Large intestine (tissue), 3 donors: Measurements from ENCODE around the gene COL26A1. TPM values are rescaled to one million over a fixed set of nuclear protein-coding genes. Genes with fewer than 3 reads are reported as not detected.
"Not testable (repeated sequence)": the region's sequence is repeated elsewhere in the genome, so short reads cannot be mapped to it uniquely, and the experiment has no call there.

Experiments
- DNase-seq, 2 donors: peaks; one replicate each; pipeline versions ENCODE4 v3.0.0 to v3.0.0-alpha.2; 2013
- H3K27ac ChIP-seq: one replicate; pipeline ENCODE4 v1.5.1; 2013; ENCODE audit warnings: low read length
- H3K27me3 ChIP-seq: 2 replicates; pipeline ENCODE4 v1.6.1; 2013; ENCODE audit warnings: low read length; ENCODE audit not compliant: control insufficient read depth, insufficient read depth
- H3K36me3 ChIP-seq: 2 replicates; pipeline ENCODE4 v1.6.1; 2013; ENCODE audit warnings: low read length; ENCODE audit not compliant: control insufficient read depth, insufficient read depth
- H3K4me1 ChIP-seq: one replicate; pipeline ENCODE4 v1.6.1; 2013; ENCODE audit warnings: low read length; ENCODE audit not compliant: control insufficient read depth, insufficient read depth
- H3K4me3 ChIP-seq: one replicate; pipeline ENCODE4 v1.5.1; 2013; ENCODE audit warnings: low read length
- H3K9me3 ChIP-seq: one replicate; pipeline ENCODE4 v1.6.1; 2013; ENCODE audit warnings: mild to moderate bottlenecking, low read depth, low read length, moderate library complexity; ENCODE audit not compliant: control insufficient read depth
- WGBS: methylation state at CpG from one replicate; pipeline ENCODE4 v1.1.5; 2013; ENCODE audit warnings: low lambda C conversion rate; ENCODE audit not compliant: insufficient coverage; 5-methylcytosine and 5-hydroxymethylcytosine counted together
- polyA plus RNA-seq: library from polyadenylated mRNA; unstranded; fragments of 120-200 nt; gene quantifications from one replicate; pipeline ENCODE4 v1.2.1, GENCODE V29; 2013

The COL26A1 gene
- polyA plus RNA-seq, 1 donor: 1.0 TPM

DNA sequence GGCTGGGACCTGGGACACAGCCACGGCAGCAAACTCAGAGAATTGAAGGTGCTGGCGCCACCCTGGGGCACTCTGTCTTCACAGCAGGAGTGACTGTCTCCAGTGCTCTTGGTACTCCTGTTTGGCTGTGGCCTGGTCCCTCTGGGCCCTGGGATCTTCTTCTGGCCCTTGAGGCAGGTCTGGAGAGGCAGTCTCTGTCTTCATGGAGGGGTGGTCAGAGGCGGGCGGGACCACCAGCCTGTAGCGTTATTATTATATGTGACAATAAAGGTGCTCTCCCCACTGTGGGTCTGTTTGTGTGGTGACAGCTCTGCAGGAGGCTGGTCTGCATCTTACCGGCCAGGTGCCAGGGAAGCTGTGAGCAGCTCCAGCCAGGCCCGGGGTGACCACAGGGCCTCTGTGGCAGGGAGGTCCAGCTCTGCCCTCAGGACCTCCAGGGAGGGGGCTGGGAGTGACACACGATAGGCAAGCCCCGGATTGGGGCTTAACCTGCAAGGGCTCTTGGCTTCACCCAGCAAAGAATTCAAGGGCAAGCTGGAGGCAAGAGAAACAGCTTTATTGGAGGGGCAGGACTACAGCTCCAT lies 196.2 kb downstream of the COL26A1 start:
- H3K4me3 ChIP-seq: no peak overlapping the region
- no peaks in the 10 kb centered on the region for H3K9me3 ChIP-seq
- WGBS: no CpG with 5 or more reads among the region's 9 CpGs
- H3K36me3 ChIP-seq: no peaks in the 10 kb centered on the region
- H3K4me1 ChIP-seq: no peaks in the 10 kb centered on the region
- DNase-seq: no peak
- no peaks in the 10 kb centered on the region for H3K27me3 ChIP-seq
- H3K27ac ChIP-seq: no peak overlapping the region

DNA sequence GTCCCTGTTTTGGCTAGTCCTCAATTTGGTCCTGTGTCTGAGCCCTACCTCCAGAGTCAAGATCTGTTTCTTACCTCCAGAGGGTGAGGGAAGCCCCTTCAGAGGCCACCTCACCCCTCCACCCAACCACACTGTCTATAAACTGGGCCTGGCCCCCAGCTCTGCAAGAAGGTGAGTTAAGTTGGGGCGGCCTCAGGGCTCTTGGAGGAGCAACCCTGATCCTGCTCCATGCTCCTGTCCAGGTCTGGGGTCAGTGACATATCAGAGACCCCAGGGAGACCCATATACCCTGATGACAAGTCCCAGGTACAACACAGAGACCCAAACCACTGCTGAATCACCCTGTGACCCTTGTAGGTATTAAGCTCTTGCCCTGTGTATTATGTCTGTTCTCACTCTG lies 196.9 kb downstream of the COL26A1 start:
- Histone ChIP-seq H3K36me3 (no peaks in the 10 kb centered on the region), H3K27me3 (no peaks in the 10 kb centered on the region), H3K4me1 (no peaks in the 10 kb centered on the region), H3K9me3 (no peaks in the 10 kb centered on the region), H3K27ac (no peak overlapping the region), H3K4me3 (no peak overlapping the region)
- WGBS: 100% methylated on average over 1 of the region's 1 CpG
- DNase-seq: no peak

DNA sequence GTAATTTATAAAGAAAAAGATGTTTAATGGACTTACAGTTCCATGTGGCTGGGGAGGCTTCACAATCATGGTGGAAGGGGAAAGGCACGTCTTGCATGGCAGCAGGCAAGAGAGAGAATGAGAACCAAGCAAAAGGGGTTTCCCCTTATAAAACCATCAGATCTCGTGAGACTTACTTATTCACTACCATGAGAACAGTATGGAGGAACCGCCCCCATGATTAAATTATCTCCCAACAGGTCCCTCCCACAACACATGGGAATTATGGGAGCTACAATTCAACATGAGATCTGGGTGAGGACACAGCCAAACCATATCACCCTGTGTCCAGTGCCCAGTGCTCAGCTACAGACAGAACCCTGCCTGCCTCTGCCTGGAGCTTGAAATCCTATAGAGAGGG lies 197.3 kb downstream of the COL26A1 start:
- H3K4me3 ChIP-seq, H3K27me3 ChIP-seq, H3K9me3 ChIP-seq, DNase-seq, H3K4me1 ChIP-seq, H3K27ac ChIP-seq, H3K36me3 ChIP-seq: not testable (repeated sequence)
- no CpG with 5 or more reads among the region's 3 CpGs for WGBS

DNA sequence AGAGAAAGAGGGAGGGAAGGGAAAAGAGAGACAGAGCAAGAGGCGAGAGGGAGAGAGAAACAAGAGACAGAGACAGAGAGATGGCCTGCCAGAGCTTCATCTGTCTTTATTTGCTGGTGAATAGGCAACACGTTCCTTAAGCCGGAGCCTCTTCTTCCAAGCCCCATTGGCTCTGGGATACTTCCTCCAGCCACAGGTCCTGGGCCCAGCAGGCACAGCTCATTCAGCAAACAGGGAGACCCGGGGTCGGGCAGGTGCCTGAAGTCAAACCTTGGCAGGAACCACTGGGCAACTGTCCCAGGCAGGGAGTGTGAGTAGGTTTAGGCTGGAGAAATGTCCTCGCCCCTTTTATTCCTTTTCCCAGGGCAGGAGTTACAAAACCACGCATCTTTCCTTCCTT lies 198.2 kb downstream of the COL26A1 start:
- Histone ChIP-seq H3K4me3 (no peak overlapping the region), H3K27me3 (no peaks in the 10 kb centered on the region), H3K9me3 (no peaks in the 10 kb centered on the region), H3K27ac (no peak overlapping the region), H3K36me3 (no peaks in the 10 kb centered on the region), H3K4me1 (no peaks in the 10 kb centered on the region)
- DNase-seq: no peak
- 94% methylated on average over 3 of the region's 7 CpGs for WGBS

DNA sequence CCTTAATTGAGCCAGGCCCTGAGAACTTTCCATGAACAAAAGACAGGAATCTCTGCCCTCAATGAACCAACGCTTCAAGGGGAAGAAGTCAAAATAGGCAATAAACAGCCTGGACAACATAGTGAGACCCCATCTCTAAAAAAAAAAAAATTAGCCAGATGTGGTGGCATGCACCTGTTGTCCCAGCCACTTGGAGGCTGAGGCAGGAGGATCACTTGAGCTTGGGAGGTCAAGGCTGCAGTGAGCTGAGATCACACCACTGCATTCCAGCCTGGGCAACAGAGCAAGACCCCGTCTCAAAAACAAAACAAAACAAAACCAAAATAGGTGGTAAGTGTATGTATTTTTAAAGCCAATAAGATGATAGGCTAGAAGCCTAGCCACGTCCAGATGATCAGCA lies 198.6 kb downstream of the COL26A1 start:
- not testable (repeated sequence) for H3K4me3 ChIP-seq, H3K27ac ChIP-seq, H3K9me3 ChIP-seq, DNase-seq, H3K27me3 ChIP-seq, H3K36me3 ChIP-seq, H3K4me1 ChIP-seq
- WGBS: 80% methylated on average over 1 of the region's 3 CpGs

DNA sequence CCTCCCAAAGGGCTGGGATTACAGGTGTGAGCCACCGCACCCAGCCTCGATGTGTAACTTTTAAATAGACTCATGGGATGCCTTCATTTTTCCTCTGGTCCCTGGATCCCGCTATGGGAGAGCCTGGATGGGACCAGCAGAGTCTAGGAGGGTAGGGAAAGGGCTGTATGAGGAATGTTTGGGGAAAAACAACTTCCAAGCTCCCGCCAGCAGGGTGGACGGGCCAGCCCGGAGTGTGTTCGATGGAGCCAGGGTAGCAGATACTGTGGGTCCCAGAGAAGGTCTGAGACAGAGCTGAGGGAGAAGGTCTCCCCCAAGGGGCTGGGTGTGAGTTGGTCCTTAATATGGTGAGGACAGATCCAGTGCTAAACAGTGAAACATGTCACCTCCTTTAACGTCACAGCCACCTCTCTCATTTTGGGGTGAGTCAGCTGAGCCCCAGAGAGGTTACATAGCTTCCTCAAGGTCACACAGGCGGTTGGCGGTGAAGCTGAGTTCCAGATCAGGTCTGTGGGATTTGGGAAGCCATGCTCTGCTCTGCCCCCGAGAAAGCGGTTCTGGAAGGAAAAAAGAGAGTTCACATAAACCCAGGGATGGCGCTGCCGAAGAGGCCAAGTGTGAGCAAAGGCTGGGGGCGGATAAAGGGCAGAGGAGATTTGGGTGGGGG lies 200.0 kb downstream of the COL26A1 start:
- no CpG with 5 or more reads among the region's 15 CpGs for WGBS
- no peak overlapping the region for H3K27ac ChIP-seq

DNA sequence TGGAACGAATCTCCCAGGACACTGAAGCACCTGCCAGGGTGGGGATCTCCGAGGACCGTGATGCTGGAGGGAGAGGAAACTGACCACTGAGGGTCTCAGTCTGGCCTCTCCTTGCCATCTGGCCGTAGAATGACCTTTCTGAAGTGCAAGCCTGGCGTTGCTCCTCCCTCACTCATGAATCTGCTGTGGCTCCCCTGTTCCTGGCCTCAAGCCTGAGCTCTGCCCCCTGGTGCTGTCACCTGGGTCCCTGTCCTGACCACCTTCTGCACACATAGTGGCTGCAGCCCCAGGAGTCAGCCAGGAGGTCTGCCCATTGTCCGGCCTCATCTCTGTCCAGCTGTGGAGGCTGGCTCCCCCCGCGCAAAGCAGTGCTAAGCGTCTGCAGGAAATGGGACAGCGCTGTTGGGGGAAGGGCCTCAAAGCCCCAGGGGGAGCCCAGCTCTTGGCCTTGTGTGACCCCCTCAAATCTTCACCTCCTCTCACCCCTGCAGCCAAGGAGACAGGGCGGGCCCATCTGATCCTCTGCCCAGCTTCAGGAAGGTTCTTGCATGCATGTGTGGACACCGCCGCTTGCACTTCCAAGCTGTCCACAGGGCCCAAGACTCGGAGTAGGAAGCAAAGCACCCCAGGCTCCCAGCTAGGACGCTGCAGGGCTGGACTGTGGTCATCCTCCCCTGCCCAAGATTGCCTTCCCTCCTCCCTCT lies 200.7 kb downstream of the COL26A1 start:
- WGBS: no CpG with 5 or more reads among the region's 15 CpGs
- Histone ChIP-seq H3K4me3 (no peak overlapping the region), H3K4me1 (no peaks in the 10 kb centered on the region), H3K9me3 (no peaks in the 10 kb centered on the region), H3K27me3 (no peaks in the 10 kb centered on the region), H3K27ac (no peak overlapping the region), H3K36me3 (no peaks in the 10 kb centered on the region)
- no peak for DNase-seq

More for the DNA sequence above, 200.0 kb downstream of the COL26A1 start:
- Histone ChIP-seq H3K27me3 (no peaks in the 10 kb centered on the region), H3K9me3 (no peaks in the 10 kb centered on the region), H3K4me1 (no peaks in the 10 kb centered on the region), H3K4me3 (no peak overlapping the region), H3K36me3 (no peaks in the 10 kb centered on the region)
- no peak for DNase-seq

DNA sequence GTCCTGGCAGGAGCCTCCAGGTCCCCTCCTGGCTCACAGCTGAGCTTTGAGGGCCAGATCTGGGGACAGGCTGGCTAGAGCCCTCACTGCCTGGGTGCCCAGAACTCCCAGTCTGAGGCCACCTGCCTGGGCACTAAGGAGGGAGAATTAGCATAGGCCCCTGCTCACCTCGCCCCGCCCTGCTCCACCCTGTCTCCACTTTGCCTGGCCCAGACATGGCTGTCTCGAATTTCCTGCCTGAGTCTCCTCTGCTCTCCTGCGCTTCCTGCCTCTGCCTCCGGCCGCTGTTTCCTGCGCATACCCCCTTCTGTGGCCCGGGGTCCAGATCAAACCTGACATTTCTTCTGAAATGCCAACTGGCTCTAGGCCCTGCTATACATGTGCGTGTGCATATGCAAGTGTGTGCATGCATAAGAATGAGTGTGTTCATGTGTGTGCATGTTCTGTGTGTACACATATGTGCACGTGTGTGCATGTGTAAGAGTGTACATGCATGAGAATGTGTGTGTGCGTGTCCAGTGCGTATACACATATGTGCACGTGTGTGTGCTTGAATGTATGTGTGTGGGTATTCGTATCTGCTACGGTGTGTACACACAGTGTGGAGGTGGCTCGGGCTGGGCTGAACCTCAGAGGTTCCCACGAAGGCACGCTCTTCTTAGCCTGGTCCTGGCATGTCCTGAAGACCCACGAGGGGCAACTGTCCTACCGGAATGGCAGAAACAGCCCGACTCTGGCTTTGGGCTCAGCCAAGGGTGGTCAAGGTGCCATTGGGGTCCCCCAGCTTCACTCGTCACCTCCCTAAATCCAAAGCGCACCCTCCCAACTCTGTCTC lies 201.5 kb downstream of the COL26A1 start:
- no peak for DNase-seq
- WGBS: no CpG with 5 or more reads among the region's 23 CpGs

DNA sequence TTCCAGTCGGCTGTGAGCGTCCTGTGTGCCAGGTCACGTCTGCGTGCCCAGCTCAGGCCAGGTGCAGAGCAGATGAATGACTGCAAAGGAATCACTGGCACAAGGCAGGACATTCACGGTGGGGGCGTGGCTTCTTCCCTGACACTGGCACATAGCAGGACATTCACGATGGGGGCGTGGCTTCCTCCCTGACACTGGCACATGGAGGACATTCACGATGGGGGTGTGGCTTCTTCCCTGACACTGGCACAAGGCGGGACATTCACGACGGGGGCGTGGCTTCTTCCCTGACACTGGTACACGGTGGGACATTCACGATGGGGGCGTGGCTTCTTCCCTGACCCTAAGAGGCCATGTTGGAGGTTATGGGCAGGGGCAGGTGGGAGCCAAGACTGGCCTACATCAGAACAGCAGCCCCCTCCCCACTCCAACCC lies 202.1 kb downstream of the COL26A1 start:
- WGBS: no CpG with 5 or more reads among the region's 16 CpGs
- no peaks in the 10 kb centered on the region for H3K9me3 ChIP-seq
- no peaks in the 10 kb centered on the region for H3K4me1 ChIP-seq
- no peak overlapping the region for H3K27ac ChIP-seq
- H3K36me3 ChIP-seq: no peaks in the 10 kb centered on the region
- peak in 1 of 2 donors; percentile 20 for DNase-seq
- H3K4me3 ChIP-seq: no peak overlapping the region
- H3K27me3 ChIP-seq: no peaks in the 10 kb centered on the region

More for the DNA sequence above, 201.5 kb downstream of the COL26A1 start:
- no peaks in the 10 kb centered on the region for H3K4me1 ChIP-seq
- no peaks in the 10 kb centered on the region for H3K9me3 ChIP-seq
- no peaks in the 10 kb centered on the region for H3K27me3 ChIP-seq
- H3K27ac ChIP-seq: no peak overlapping the region
- no peak overlapping the region for H3K4me3 ChIP-seq
- no peaks in the 10 kb centered on the region for H3K36me3 ChIP-seq

DNA sequence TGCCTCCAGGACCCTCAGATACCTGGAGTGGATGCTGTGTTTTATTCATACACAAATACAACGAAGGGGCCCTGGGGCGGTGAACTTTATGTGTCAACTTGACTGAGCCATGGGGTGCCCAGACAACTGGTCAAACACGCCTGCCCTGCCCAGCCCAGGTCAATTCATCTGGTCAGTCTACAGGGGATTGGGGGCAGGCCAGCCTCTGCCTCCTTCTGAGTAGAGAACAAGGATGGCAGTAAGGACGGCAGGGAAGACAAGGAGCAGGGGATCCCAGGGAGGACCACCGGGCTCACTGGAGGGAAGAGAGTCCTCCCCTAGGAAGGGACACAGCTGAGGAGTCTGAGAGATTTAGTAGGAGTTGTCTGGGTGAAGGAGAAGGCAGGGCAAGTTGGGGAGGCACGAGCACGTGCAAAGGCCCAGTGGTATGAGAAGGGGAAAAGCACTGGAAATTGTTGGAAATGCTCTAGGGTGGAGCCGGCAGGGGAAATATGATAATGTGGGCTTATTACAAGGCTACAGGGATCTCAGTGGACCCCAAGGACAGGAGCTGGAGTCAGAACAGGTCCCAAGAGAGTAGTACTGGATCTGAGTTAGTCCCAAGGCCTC lies 203.0 kb downstream of the COL26A1 start:
- H3K9me3 ChIP-seq: no peaks in the 10 kb centered on the region
- no peaks in the 10 kb centered on the region for H3K4me1 ChIP-seq
- WGBS: 88% methylated on average over 3 of the region's 8 CpGs
- H3K27ac ChIP-seq: no peak overlapping the region
- H3K4me3 ChIP-seq: no peak overlapping the region
- H3K27me3 ChIP-seq: no peaks in the 10 kb centered on the region
- no peaks in the 10 kb centered on the region for H3K36me3 ChIP-seq
- DNase-seq: no peak
